NCI-H526 (cell line): ENCODE results near the gene SEC24D.

Source experiments
- DNase-seq, 2 experiments: peaks; one replicate each; lab custom pipeline; 2025; lab: John Stamatoyannopoulos, UW

SEC24D gene

DNA sequence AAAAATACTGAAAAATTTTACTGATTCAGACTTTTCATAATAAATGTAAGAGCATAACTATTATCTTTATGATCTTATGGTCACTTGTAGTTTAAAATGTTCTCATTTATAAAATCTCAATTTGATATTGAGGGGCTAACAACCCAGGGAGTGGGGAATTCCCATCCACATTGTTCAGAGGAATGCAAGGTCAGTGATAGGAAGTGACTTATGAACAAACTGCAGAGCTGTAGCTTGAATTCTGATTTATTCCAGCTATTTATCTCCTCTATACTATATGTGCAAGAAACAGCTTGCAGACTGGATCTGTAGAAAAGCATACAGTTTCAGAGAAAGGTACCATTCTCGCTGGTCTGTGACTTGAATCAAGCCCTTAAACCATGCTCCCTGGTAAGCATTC, 61.6 kb downstream of the SEC24D start:
- no peak for DNase-seq

DNA sequence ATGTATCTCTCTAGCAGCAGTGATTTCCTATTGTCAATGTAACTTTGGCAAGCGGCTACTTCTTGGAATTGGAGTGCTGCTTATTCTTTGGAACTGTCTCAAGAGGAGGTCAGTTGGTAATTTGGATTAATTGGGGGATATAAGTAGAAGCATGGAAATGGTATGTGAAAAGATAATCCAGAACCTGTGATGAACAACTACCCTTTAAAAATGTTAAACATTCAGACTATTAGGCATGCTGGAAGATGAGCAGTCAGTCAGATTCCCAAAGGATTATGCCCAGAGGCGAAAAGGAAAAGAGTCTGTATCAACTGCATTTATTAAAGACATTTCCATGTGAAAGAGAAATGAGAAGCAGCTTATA, 62.5 kb downstream of the SEC24D start:
- no peak for DNase-seq

DNA sequence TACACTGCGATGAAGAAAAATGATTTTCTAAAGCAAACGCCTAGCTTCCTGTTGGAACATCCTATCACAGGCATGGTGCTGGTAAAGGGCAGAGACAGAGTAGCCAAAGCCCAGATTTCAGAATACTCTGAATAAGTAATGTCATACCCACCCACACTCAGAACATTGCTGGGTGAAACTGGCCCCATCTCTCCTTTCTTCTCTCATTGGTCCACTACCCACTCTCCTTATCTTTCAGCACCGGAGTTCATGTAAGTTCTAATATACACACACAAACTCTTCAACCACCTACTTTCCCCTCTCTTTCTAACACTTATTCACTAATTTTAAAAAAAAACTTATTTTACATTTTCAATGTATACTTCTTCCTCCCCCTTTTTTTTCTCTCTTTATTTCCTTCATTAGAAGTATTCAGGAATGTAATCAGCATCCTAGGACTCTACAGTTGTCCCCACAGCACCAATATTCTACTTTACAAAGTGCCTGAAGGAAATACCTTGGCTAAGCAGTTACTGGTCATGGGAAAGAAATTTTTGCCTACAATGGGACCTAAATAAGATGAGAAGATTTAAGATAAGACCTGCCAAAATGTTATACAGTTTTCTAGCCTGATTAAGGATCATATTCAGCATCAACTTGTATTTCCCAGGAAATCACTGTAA, 63.0 kb downstream of the SEC24D start:
- no peak for DNase-seq

DNA sequence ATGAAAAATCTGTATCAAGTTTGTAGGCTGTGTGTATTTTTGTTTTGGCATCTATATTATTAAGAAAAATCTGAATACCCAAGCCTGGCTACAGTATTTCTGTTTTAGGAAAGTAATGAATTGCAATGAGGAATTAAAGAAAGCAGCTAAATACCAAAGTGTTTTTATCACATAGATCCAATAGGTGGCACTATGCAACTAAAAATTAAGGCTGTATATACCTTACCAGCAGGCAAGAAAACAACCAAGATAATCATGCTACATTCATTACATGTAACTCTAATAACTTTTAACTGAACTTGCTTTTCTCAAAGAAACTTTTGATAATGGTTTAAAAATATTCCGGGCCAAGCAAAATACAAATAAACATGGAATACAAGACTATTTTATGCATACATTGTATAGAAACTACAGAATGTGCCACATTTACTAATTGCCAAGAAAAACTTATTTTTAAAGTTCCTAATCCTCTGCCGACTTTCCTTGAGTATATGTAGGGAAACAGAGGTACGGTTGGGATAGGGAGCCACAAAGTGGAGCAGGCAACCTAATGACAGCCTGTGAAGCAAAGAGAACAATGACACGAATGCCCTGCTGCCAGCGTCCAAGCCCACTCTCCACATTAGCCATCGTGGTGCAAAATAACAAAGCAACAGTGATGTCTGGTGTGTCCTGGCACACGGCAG, 63.7 kb downstream of the SEC24D start:
- DNase-seq: peak in 1 of 2 experiments; percentile 61

DNA sequence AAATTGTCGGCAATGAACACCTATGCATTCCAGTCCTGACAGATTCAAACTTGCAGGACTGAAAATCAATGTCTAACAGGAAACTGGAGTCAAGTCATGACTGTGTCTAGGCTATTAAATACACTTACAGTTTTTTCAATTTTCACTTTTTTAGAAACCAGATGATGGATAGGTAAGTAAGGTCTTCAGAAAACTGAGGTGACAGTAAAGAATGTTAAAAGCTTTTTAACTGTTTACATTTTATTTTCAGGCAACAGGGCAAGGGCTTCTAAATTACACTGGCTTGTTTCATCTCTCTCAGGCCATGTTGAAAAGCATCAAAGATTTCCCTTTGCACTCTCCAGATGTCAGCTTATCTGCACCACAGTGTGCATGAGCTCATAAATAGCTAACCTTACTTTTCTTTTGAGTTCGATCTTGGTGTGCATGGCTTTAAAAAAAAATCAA, 65.2 kb downstream of the SEC24D start:
- no peak for DNase-seq

DNA sequence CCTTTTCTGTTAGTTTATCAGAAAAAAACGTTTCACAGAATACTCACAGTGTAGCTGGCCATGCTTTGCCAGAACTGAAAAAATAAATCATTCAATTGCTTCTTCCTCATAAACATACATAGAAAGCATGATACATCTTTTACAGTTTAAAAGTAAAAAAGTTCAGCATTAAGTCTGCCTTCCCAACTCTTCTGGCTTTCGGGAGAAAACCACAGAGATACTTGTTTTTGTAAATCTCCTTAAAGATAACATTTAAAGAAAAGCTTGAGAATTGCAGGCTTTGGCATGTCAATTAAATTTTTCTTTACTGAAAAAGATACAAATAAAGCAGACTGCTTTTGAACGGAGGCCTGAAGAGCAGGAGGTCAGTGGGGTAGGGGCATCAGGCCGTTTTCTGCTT, 66.8 kb downstream of the SEC24D start:
- DNase-seq: no peak

DNA sequence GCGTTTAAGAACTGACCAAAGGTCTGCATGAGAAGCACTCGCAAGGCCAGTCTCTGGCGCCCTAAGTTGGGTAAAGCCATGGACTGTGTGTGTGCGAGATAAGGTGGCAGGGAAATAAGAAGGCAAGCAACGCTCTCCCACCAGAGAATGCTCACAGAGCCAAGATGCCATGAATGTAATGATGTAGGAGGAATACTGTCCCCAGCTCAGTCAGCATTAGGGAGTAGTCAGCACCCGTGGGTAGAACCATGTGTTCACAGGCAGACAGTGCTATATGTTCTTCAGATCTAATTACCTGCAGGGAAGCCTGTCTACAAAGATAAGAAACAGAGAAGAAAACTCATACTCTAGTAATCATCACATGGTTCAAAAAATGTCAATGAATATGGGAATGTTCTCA, 68.8 kb downstream of the SEC24D start:
- DNase-seq: no peak

DNA sequence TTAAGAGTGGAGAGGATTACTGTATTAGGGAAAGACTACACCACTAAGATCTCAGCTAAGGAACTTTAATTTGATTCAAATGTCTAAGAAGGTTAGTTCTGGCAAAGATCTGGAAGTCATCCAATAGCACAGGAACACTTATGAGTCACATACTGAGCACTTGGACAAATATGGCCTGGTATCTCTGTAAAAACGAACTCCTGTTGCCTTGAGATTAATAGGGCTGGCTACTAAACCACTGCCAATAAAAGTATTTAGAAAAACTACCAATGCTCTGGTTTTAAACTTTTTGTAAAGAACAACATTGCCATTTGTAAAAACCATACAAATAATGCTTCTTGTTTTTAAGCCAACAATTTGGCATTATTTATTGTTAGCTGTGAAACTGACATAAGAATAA, 70.5 kb downstream of the SEC24D start:
- DNase-seq: no peak

DNA sequence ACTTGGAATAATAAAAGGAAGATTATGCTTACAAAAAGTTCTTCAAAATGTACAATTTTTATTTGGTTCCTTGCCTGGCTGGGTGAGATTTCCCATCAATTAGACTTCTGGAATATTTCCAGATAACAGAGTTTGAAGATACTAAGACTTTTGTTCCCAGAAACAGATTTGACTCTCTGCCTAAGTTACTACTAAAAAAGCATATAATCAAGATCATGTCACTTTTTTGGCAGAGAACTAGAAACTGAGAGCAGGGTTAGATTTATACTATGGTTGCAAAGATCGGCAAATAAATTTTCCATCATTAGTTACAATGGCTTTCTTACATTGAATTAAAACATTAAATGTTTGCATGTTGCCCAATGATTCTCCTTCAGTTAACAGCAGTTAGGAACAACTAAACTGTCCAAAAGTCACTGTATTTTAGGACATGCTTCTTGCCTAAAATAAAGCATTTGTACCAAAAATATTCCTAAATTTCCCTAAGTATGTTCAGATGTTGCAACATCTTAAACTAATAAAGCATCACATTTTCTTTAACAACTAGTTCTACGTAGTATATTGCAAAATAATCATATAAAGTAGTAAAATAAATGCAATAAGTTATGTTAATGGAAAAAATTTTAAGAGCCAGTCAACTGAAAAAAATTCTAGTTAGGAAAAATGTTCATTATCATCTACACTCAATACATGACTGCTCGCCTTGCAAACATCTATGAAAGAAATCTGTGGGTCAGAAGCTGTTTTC, 73.0 kb downstream of the SEC24D start:
- no peak for DNase-seq

DNA sequence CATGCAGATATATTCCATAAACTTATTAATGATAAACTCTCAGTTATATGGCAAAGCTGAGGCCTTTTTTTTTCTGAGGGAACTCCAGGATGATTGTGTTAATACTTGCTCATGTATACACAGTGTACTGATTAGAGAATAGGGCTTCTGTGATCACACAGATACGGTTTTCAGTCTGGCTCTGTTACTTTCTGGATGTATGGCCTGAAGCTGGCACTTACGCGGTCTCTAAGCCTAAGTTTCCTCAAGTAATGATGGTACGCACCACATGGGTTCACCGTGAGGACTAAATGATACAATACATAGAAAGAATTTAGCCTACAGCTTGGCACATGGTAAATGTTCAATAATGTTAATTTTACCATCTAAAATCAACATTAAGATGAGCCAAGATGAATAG, 73.8 kb downstream of the SEC24D start:
- DNase-seq: no peak

DNA sequence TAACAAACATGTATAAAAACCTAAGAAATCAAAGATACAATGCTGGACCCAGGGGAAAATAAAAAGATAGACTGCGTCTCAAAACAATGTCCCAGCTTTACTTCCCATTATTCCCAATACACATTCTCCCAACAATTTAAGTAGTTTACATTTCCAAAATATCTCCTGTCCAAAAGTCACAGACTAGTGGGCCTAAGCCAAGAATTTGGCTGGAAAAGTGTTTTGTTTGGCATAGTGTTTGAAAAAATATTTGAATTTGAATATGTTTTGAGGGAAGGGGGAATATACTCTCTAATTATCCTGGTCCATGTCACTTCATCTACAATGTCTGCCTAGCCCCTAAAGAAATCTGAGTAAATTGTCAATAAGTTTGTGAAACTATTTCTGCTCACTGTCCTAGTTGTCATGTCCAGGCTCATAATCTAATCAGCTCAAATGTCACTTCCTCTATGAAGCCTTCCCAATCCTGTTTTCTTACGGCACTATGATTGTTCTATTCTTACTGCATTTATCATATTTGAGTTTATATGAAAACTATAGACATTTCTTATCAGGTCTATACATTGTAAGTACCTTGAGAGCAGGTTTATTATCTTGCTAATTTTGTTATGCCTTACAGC, 74.4 kb downstream of the SEC24D start:
- no peak for DNase-seq

DNA sequence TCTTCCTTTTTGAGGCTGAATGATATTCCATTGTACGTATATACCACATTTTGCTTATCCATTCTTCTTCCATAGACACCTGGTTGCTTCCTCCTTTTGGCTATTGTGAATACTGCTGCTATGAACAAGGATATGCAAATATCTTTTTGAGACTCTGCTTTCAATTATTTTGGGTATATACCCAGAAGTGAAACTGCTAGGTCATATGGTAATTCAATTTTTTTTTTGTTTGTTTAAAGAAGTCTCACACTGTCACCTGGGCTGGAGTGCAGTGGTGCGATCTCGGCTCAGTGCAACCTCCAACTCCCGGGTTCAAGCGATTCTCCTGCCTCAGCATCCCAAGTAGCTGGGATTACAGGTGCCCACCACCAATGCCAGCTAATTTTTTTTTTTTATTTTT, 75.4 kb downstream of the SEC24D start:
- DNase-seq: peak in 1 of 2 experiments; percentile 8

DNA sequence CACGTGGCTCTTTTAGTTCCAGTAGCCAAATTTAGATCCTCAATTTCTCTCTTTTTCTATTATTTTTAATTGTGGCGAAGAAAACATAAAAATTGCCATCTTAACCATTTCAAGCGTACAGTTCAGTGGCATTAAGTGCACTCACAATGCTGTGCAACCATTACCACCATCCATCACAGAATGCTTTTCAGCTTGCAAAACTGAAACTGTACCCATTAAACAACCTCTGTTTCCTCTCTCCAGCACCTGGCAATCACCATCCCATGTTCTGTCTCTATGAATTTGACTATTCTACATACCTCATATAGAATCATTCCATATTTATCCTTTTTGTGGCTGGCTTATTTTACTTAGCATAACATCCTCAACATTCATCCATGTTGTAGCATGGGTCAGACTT, 75.8 kb downstream of the SEC24D start:
- DNase-seq: no peak

DNA sequence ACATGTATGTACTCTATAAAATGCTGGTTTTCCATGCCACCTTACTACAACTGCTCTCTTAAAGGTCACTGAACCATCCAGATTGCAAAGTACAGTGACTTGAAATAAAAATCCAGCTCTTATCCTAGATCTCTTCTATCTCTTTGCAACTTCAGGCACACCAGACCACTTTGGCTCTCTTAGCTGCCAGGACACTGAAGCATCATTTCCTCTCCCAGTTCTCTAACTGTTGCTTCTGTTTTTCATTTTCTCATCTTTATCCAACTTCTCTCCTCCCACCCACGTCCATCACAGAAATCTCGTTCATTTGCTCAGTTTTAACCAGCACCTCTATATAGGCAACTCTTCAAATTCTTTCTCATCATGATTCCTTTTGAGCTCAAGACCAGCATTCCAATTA, 76.4 kb downstream of the SEC24D start:
- no peak for DNase-seq

DNA sequence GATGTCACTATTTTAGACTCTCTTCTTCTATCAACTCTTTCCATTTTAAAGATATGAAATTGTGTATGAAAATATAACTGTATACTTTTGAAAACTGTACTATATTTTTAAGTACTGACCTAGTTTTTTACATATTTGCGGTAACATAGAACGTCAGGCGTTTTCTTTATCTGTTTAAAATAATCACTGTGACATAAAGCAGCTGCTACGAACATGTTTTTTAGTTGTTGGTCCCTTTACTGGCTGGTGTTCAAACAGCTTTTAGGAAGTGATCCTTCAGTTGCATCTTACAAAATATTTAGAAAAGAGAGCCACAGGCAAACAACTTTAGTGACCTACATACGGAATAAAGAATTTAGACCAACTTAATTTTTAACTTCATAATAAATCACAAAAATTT, 77.6 kb downstream of the SEC24D start:
- DNase-seq: no peak

DNA sequence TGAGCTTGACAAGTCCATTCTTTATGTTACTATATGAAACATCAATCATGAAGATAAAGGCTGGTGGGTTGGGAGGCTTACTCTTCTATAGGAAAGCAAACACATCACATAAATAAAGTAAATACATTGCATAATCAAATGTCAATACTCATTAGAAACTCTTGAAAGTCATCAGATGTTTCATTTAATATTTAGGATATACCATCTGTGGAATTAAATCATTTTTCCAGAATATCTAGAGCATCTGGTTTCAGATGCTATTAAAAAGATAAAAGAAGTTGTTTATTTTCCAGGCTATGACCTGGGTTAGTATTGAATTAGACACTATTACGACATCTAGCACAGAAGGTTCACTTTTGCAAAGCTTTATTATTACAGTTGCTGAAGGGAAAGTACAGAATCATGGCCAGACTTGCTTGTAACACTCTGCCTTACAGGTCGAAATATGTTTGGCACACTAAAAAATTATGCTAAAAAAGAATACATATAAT, 78.1 kb downstream of the SEC24D start:
- DNase-seq: no peak

DNA sequence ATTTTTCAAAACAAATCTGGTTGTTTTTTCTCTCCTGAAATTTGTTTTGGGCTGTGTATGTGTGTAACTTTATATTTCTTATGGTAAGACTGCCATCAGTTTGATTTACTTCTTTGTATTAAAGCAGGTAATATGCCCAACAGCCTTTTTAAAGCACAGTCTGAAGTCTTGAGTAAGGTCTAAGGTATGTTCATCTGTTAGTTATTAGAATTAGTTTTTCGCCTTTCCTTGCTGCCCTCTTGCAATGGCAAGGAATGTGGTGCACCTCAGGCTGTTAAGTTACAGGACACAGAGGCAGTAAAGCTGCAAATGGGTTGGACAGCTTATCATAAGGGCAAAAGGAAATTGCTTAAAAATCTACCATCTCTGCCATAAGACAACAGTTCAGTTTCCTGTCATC, 79.0 kb downstream of the SEC24D start:
- DNase-seq: no peak

DNA sequence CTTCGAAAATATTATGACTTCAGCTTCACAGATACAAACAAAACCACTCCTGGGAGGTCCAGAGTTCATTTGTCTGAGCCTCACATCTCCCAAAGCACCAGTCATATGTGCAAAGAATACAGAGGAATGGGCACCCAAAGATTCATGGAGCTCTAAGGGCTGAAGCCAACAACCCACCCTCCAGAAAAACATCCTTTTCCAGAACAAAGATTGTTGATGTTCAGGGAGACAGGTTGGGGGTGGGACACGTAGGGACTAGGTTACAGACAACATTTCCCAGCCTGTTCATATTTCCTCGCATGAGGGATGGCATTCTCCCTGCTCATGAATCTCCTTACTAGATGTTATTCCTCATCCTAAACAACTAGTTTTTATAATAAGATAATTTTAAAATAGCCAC, 79.5 kb downstream of the SEC24D start:
- no peak for DNase-seq

DNA sequence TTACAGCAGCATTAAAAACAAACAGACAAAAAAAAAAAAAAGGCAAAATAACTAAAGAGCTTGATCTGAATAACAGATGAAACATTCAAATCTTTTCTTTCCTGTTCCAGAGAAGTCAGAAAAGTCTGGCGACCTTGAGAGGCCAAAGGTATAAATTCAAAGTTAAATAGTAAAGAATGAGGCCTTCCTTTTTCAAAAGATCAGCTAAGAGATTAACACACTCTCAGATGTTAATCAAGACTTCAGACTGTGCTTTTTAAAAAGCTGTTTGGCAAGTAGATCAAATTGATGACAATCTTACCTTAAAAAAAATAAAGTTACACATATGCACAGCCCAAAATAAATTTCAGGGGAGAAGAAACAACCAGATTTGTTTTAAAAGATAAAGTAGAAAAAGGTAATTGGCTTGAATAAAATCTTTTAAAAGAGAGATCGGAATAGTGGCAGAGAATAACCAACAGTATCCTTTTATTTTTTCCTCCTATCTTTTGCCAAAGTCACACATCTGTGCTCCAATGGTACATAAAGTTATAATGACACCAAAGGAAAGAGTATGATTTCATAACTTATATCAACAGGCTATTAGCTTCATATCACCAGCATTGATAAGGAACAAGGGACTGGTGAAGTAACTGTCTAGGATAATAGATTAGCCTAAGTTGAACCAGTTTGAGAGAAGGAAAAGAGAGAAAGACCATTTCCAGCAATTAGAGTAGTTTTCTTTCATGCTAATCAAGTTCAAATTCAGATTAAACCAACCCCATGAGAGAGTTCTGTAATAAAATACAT, 80.3 kb downstream of the SEC24D start:
- DNase-seq: no peak

DNA sequence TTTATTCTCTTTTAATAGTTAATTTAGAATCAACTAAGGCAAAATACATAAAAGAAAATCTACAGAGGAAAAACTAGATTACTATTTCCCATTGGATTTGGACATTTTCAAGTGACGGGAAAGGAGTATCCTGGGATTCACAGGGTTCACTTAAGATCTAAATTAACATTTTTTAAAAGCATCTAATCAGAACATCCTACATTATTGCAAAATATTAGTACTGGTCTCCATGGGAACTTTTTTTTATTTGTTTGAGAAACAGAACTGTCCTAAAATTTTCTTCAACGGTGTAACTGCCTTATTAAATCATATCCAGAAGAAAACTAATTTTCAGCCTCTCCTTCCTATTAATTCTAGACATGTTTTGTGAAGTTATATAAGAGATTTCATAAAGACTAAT, 81.0 kb downstream of the SEC24D start:
- DNase-seq: no peak

DNA sequence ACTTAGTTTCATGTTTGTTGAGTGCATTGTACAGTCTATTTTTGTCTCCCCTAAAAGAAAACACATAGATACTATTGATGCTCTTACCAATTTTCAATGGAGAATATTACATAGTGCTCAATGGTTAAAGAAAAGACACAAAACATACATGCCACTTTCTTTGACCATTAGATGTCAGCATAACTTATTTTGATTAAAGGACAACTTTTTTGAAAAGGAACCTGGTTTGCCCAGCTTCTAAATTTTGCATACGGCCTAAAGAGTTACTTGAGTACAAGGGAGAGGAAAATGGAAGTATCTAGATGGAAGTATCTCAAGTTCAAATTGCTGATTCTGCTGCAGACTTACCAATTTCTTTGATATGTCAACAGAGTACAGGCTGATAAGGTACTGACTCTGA, 82.2 kb downstream of the SEC24D start:
- DNase-seq: no peak

DNA sequence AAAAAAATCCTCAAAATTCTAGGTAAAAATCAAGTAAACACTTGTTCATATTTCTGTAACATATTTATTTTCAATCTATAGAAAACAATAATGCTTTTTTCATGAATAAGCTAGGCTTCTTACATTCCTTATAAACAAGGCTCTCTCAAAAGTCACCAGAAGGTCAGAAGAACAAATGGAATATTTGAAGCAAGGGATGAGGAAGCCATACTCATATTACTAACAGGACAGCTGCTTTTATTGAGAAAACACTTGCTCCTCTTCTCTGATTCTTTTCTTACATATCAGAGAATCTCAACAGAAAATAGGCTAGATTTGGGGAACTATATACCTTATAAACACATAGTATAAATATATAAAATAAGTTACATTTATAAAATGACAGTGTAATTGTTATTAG, 82.8 kb downstream of the SEC24D start:
- DNase-seq: no peak
